Activated B cell treated with CpG ODN at 0.5 μM for 24 hours (primary cell): ENCODE data around the gene AMN. TPM values are rescaled to one million over a fixed set of nuclear protein-coding genes. Genes with fewer than 3 reads are reported as not detected.

Source experiments
- ATAC-seq: fragments of 200-7000 bp; cut with Tn5 transposase; one replicate; pipeline ENCODE4 v1.10.0; 2021; ENCODE audit warnings: low read depth, mild to moderate bottlenecking, moderate library complexity
- CTCF ChIA-PET: fragments of 350-600 bp; sonication (Branson Sonifier 250); formaldehyde crosslinking; loops from one replicate; lab custom pipeline; 2021; ENCODE audit warnings: antibody characterized with exemption; lab: Charles Lee
- POLR2A ChIA-PET: fragments of 350-600 bp; sonication (Branson Sonifier 250); formaldehyde crosslinking; loops from one replicate; lab custom pipeline; 2021; ENCODE audit warnings: antibody characterized with exemption; lab: Charles Lee
- DNase-seq: peaks from one replicate; pipeline ENCODE4 v3.0.0; 2022
- H3K27ac Mint-ChIP-seq: one replicate; pipeline ENCODE4 v1.8.0; 2020; ENCODE audit warnings: mixed read lengths
- H3K27me3 Mint-ChIP-seq: one replicate; pipeline ENCODE4 v1.8.0; 2021; ENCODE audit warnings: mixed read lengths
- H3K36me3 Mint-ChIP-seq: one replicate; pipeline ENCODE4 v1.8.0; 2021; ENCODE audit warnings: low read depth, mixed read lengths
- H3K4me1 Mint-ChIP-seq: one replicate; pipeline ENCODE4 v1.8.0; 2021; ENCODE audit warnings: mixed read lengths
- H3K4me3 Mint-ChIP-seq: one replicate; pipeline ENCODE4 v1.8.0; 2020; ENCODE audit warnings: mild to moderate bottlenecking, mixed read lengths
- H3K9me3 Mint-ChIP-seq: one replicate; pipeline ENCODE4 v1.8.0; 2020; ENCODE audit warnings: mixed read lengths
- intact Hi-C: fragments of 100-400 bp; cut with micrococcal nuclease; formaldehyde crosslinking; loops from one replicate; pipeline ENCODE4 v1.15.1; 2024
- total RNA-seq: library from RNA; stranded (reverse); gene quantifications from 2 replicates; pipeline ENCODE4 v1.2.3, GENCODE V29; 2022
- TF ChIP-seq, protein P1 (sequence below): fragments of 200-600 bp; IDR thresholded peaks from one replicate; pipeline ENCODE4 v1.8.0; 2022; ENCODE audit warnings: antibody characterized with exemption, mild to moderate bottlenecking

Gene AMN
- total RNA-seq, 1 donor from 2014 or later, result 4.4 TPM

DNA sequence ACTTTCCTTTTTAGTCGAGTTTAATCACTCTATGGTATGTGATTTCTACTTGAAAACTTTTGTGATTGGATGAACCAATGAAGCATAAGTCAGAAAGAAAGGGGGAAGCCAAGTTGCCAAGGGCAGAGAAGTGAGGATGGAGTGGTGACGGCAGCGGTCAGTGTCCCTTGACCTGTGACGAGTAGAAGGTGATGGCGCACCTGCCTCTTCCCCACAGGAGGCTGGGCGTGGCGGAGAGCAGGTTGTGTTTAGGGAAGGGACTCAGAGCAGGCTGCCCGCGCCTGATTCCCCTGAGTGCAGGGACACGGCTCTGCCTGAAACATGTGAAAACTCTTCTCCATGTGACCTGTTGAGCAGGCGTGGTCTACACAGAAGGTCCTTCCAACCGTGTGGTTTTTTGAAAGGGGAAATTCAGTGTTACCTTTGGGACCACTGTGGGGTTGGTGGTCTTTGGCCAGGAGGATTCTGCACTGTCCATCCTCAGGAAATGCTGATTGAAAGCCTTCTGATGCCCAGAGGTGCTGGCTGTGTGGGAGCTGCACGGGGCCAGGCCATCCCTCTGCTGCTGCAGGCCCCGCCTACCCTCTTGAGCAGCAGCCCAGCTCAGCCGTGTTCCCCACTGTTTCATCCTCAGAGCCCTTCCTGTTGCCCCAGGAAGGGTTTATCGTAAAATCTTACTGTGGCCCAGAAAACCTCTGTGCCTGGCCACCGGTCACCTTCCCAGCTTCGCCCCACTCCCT lies 23.5 kb upstream of the AMN start:
- H3K4me3 Mint-ChIP-seq, result peak overlapping the region; percentile 49
- peak overlapping the region; percentile 73 for H3K27ac Mint-ChIP-seq
- TF ChIP-seq, protein P1, sequence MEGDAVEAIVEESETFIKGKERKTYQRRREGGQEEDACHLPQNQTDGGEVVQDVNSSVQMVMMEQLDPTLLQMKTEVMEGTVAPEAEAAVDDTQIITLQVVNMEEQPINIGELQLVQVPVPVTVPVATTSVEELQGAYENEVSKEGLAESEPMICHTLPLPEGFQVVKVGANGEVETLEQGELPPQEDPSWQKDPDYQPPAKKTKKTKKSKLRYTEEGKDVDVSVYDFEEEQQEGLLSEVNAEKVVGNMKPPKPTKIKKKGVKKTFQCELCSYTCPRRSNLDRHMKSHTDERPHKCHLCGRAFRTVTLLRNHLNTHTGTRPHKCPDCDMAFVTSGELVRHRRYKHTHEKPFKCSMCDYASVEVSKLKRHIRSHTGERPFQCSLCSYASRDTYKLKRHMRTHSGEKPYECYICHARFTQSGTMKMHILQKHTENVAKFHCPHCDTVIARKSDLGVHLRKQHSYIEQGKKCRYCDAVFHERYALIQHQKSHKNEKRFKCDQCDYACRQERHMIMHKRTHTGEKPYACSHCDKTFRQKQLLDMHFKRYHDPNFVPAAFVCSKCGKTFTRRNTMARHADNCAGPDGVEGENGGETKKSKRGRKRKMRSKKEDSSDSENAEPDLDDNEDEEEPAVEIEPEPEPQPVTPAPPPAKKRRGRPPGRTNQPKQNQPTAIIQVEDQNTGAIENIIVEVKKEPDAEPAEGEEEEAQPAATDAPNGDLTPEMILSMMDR, result no peak
- DNase-seq (no peak), ATAC-seq (peak; percentile 29)
- ChIA-PET POLR2A (interaction anchor here (0.9 kb wide), 1 partner anchor 18 kb away, joined by 4 read pairs; no protein-coding TSS in a partner anchor), CTCF (no interaction called here)
- intact Hi-C loops, result no loop called here
- H3K27me3 Mint-ChIP-seq, result no peaks in the 10 kb centered on the region
- peaks cover 70% of the 10 kb centered on the region for H3K4me1 Mint-ChIP-seq
- H3K36me3 Mint-ChIP-seq, result peaks cover 78% of the 10 kb centered on the region
- no peaks in the 10 kb centered on the region for H3K9me3 Mint-ChIP-seq

DNA sequence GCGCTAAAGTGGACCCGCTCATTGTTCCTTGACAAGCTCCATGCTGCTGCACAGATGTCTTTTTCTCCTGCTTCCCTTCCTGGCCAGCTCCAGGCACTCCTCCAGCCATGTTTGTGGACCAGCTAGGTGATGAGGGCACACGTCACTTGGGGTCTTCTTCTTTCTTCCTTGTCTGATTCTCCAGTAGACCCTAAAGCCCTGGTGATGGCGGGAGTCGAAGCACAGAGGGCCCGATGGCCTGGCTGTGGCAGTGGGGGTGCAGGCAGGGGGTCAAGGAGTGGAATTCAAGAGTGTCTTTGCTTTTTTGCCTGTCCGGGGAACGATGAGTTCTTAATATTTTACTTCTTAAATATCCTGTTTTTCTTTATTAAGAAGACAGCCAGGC lies 23.0 kb upstream of the AMN start:
- ATAC-seq (no peak), DNase-seq (no peak)
- no peak overlapping the region for H3K4me3 Mint-ChIP-seq
- intact Hi-C loops, result no loop called here
- no peaks in the 10 kb centered on the region for H3K9me3 Mint-ChIP-seq
- no peaks in the 10 kb centered on the region for H3K27me3 Mint-ChIP-seq
- ChIA-PET CTCF (no interaction called here), POLR2A (interaction anchor here (0.5 to 0.9 kb wide), 2 partner anchors 18 to 74 kb away, joined by 4 read pairs; no protein-coding TSS in a partner anchor)
- TF ChIP-seq, protein P1, result no peak
- H3K36me3 Mint-ChIP-seq, result peaks cover 79% of the 10 kb centered on the region
- peaks cover 70% of the 10 kb centered on the region for H3K4me1 Mint-ChIP-seq
- peak overlapping the region; percentile 73 for H3K27ac Mint-ChIP-seq

DNA sequence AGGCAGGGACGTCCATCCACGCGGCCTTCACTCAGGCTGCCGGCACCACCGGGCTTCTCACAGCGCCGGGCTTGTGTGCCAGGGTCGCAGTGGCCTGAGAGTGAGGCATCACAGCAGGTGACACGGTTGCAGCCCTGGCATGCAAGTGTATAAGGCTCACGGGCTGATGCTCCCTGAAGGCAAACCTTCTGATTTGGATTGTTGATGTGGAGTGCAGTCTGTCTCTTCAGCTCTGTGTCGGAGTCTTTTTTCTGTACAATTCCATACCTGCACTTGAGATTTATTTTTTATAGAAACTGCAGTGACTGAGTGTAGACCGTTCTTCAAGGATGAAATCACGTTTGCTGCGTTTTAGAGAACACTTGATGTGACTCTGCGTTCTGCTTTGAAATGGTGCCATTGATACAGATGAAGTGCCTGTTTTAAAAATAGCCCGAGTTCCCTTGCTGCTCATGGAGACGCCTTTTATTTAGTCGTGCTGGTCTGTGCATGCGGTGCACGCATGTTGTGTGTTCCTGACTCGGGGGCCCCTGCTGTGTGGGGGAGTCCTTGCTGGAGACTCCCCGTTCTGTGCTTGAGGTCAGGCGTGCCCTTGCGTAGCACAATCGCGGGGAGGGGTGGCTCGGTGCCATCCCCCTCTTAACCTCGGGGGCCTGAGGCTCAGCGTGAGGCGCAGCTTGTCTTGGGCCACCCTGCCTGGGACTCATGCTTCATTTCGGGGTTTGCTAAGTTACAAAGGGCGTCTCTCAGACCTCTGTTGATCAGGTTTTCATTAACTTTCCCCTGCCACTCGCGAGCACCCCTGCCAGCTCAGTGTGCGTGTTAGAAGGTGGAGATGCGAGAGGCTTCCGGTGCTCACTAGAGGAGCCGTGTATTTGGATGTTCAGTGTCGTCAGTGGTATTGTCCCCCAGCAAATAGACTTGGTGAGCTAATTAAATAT lies 21.6 kb upstream of the AMN start:
- POLR2A ChIA-PET, result interaction anchor here (0.7 to 2.3 kb wide), 11 partner anchors 14 to 433 kb away, joined by 3 to 14 read pairs (median 5); partner anchors contain the start of gene EIF5
- CTCF ChIA-PET, result interaction anchor here (2.5 to 2.6 kb wide), 2 partner anchors 17 to 206 kb away, joined by 6 to 13 read pairs; no protein-coding TSS in a partner anchor

GRCh38 chr14:102901633-102902032 lies 20.8 kb upstream of the AMN start:
- Mint-ChIP-seq H3K27ac (peak overlapping the region; percentile 94), H3K4me1 (peaks cover 68% of the 10 kb centered on the region), H3K36me3 (peaks cover 72% of the 10 kb centered on the region), H3K9me3 (no peaks in the 10 kb centered on the region), H3K4me3 (peak overlapping the region; percentile 75), H3K27me3 (no peaks in the 10 kb centered on the region)
- POLR2A ChIA-PET, result interaction anchor here (0.9 to 2.3 kb wide), 11 partner anchors 11 to 433 kb away, joined by 3 to 14 read pairs (median 5); partner anchors contain the start of gene EIF5
- CTCF ChIA-PET, result interaction anchor here (2.5 to 2.6 kb wide), 2 partner anchors 16 to 207 kb away, joined by 6 to 13 read pairs; no protein-coding TSS in a partner anchor
- DNase-seq (peak; percentile 56), ATAC-seq (peak; percentile 78)
- intact Hi-C loops, result loop anchor here (1.0 to 5.0 kb wide), 6 partner anchors 16 to 139 kb away; partner anchors contain the start of gene TRAF3
- TF ChIP-seq, protein P1, result no peak

More for the DNA sequence above, 21.6 kb upstream of the AMN start:
- intact Hi-C loops, result loop anchor here (1.0 to 5.0 kb wide), 6 partner anchors 16 to 139 kb away; partner anchors contain the start of gene TRAF3
- no peaks in the 10 kb centered on the region for H3K27me3 Mint-ChIP-seq
- ATAC-seq (peak; percentile 47), DNase-seq (no peak)
- H3K4me3 Mint-ChIP-seq, result peak overlapping the region; percentile 75
- TF ChIP-seq, protein P1, result no peak
- no peaks in the 10 kb centered on the region for H3K9me3 Mint-ChIP-seq
- H3K36me3 Mint-ChIP-seq, result peaks cover 74% of the 10 kb centered on the region
- H3K27ac Mint-ChIP-seq, result peak overlapping the region; percentile 94
- H3K4me1 Mint-ChIP-seq, result peaks cover 70% of the 10 kb centered on the region
